Measurements from ENCODE around the gene KRT31. TPM values are rescaled to one million over a fixed set of nuclear protein-coding genes. Genes with fewer than 3 reads are reported as not detected.

KRT31 gene
- total RNA-seq, result not detected

- DNase-seq (ENCODE audit: low spot score in 2 of 2), result no peak
- intact Hi-C loops (cut with DNase I), result no loop called here
- H3K27ac ChIP-seq, result no peak within 1 kb of the TSS
- no peaks in the 10 kb centered on the region for H3K27me3 ChIP-seq
- H3K4me1 ChIP-seq, result no peaks in the 10 kb centered on the region
- H3K36me3 ChIP-seq, result no peaks in the 10 kb centered on the region
- H3K4me3 ChIP-seq, result no peak within 1 kb of the TSS
- no peak for TF ChIP-seq CTCF (IDR thresholded peaks at IDR 0.05)
- H3K9me3 ChIP-seq, result no peaks in the 10 kb centered on the region
Observed at GRCh38 chr17:41396996-41397660, at the start of gene KRT31. Gene KRT31 (minus strand): TSS chr17:41397608. CDS start chr17:41397539, 69 bp downstream.

- Histone ChIP-seq H3K4me3 (no peak overlapping the region), H3K27me3 (no peaks in the 10 kb centered on the region), H3K9me3 (no peaks in the 10 kb centered on the region), H3K4me1 (no peaks in the 10 kb centered on the region), H3K27ac (no peak overlapping the region), H3K36me3 (no peaks in the 10 kb centered on the region)
- intact Hi-C loops (cut with DNase I), result no loop called here
- TF ChIP-seq CTCF (IDR thresholded peaks at IDR 0.05), result no peak
- no peak for DNase-seq (ENCODE audit: low spot score in 2 of 2)
Observed at GRCh38 chr17:41446806-41447205, 49.4 kb upstream of the KRT31 start.

DNA sequence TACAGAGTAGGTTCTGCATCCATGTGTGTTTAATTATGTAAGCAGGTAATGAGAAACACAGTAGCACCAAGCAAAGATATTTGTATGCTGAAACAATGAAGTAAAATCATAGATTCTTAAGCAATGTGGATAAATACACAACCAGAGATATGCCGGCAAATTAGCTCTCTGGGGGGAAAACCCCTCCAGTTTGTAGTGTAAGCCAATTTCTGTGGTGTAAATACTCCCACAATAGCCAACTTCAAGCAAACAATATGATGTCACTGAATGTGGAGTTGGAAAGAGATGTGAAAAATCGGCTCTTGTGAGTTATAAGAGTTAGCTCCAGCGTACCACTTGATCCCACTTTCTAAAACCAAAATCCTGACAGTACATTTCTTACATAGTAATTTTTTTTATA, 47.2 kb upstream of the KRT31 start:
- Histone ChIP-seq H3K9me3 (no peaks in the 10 kb centered on the region), H3K4me1 (no peaks in the 10 kb centered on the region), H3K27ac (no peak overlapping the region), H3K4me3 (no peak overlapping the region), H3K27me3 (no peaks in the 10 kb centered on the region), H3K36me3 (no peaks in the 10 kb centered on the region)
- no peak for TF ChIP-seq CTCF (IDR thresholded peaks at IDR 0.05)
- DNase-seq (ENCODE audit: low spot score in 2 of 2), result no peak
- intact Hi-C loops (cut with DNase I), result no loop called here

GRCh38 chr17:41444186-41444585, 46.8 kb upstream of the KRT31 start:
- intact Hi-C loops (cut with DNase I), result no loop called here
- TF ChIP-seq CTCF (IDR thresholded peaks at IDR 0.05), result no peak
- DNase-seq (ENCODE audit: low spot score in 2 of 2), result no peak

GRCh38 chr17:41442739-41443138, 45.3 kb upstream of the KRT31 start:
- H3K4me3 ChIP-seq, result no peak overlapping the region
- no peaks in the 10 kb centered on the region for H3K27me3 ChIP-seq
- no peaks in the 10 kb centered on the region for H3K4me1 ChIP-seq
- intact Hi-C loops (cut with DNase I), result no loop called here
- no peaks in the 10 kb centered on the region for H3K36me3 ChIP-seq
- no peaks in the 10 kb centered on the region for H3K9me3 ChIP-seq
- no peak overlapping the region for H3K27ac ChIP-seq
- DNase-seq (ENCODE audit: low spot score in 2 of 2), result no peak
- no peak for TF ChIP-seq CTCF (IDR thresholded peaks at IDR 0.05)

More at GRCh38 chr17:41444186-41444585, 46.8 kb upstream of the KRT31 start:
- Histone ChIP-seq H3K4me1 (no peaks in the 10 kb centered on the region), H3K9me3 (no peaks in the 10 kb centered on the region), H3K4me3 (no peak overlapping the region), H3K27me3 (no peaks in the 10 kb centered on the region), H3K27ac (no peak overlapping the region), H3K36me3 (no peaks in the 10 kb centered on the region)
